NT2/D1 (cell line): ENCODE data around the gene SIRT3.

ENCODE experiments used
- SUZ12 ChIP-seq: IDR thresholded peaks from 2 replicates; pipeline ENCODE4 v1.6.1; 2011; ENCODE audit not compliant: insufficient read length, insufficient read depth; ENCODE audit errors: extremely low read depth
- YY1 ChIP-seq: IDR thresholded peaks from 2 replicates; pipeline ENCODE4 v1.6.1; 2011; ENCODE audit not compliant: insufficient read length, insufficient read depth
- ZNF274 ChIP-seq: IDR thresholded peaks from 2 replicates; pipeline ENCODE4 v1.6.1; 2011; ENCODE audit warnings: mild to moderate bottlenecking, low read depth, low read length

GRCh38 chr11:200224-201003, 35.7 kb downstream of the SIRT3 start:
- no peak for TF ChIP-seq ZNF274
- TF ChIP-seq YY1: no peak
- no peak for TF ChIP-seq SUZ12
